ENCODE results near the gene KDM3A.

KDM3A gene

GRCh38 chr2:86541334-86541733, 100.2 kb downstream of the KDM3A start:
- Histone ChIP-seq H3K9me3 (ENCODE audit: control insufficient read depth, low read length) (no peaks in the 10 kb centered on the region), H3K36me3 (ENCODE audit: control insufficient read depth, insufficient read depth, low read length) (no peaks in the 10 kb centered on the region), H3K27me3 (ENCODE audit: control insufficient read depth, insufficient read depth, low read length) (no peaks in the 10 kb centered on the region), H3K9ac (ENCODE audit: low read length) (no peak overlapping the region), H3K4me1 (ENCODE audit: control insufficient read depth, insufficient read depth, low read length) (no peaks in the 10 kb centered on the region), H3K4me3 (ENCODE audit: low read length) (no peak overlapping the region)
